Head of caudate nucleus (tissue), 42 donors: Measurements from ENCODE around the gene CERS6.

Source experiments
- DNase-seq, 42 donors: peaks; one replicate each; pipeline versions ENCODE4 v3.0.0 to v3.0.0-alpha.2; 2020 to 2021; ENCODE audit warnings: mixed read lengths in 7 of 42
- intact Hi-C: fragments of 100-400 bp; cut with DNase I; formaldehyde crosslinking; loops from one replicate; pipeline ENCODE4 v1.15.0; 2022

The CERS6 gene

GRCh38 chr2:168727904-168728470, 271.9 kb downstream of the CERS6 start:
- intact Hi-C loops, result no loop called here
- no peak for DNase-seq

- intact Hi-C loops, result no loop called here
- no peak for DNase-seq
These were observed 273.4 kb downstream of the CERS6 start for GRCh38 chr2:168729455-168729854.

GRCh38 chr2:168730344-168730743, 274.3 kb downstream of the CERS6 start:
- intact Hi-C loops, result no loop called here
- DNase-seq, result no peak

- intact Hi-C loops, result no loop called here
- DNase-seq, result peak in 20 of 42 donors; percentile 14 to 73 (median 36)
These were observed 274.9 kb downstream of the CERS6 start for GRCh38 chr2:168731002-168731401.

GRCh38 chr2:168731616-168732015, 275.5 kb downstream of the CERS6 start:
- intact Hi-C loops, result no loop called here
- DNase-seq, result peak in 6 of 42 donors; percentile 7 to 53 (median 22)

GRCh38 chr2:168732100-168732499, 276.0 kb downstream of the CERS6 start:
- intact Hi-C loops, result no loop called here
- DNase-seq, result no peak

GRCh38 chr2:168732506-168732905, 276.4 kb downstream of the CERS6 start:
- DNase-seq, result no peak
- intact Hi-C loops, result no loop called here

GRCh38 chr2:168734199-168734760, 278.2 kb downstream of the CERS6 start:
- intact Hi-C loops, result no loop called here
- DNase-seq, result no peak

- DNase-seq, result no peak
- intact Hi-C loops, result no loop called here
These were observed 280.8 kb downstream of the CERS6 start for GRCh38 chr2:168736649-168737445.

- intact Hi-C loops, result no loop called here
- DNase-seq, result no peak
These were observed 282.0 kb downstream of the CERS6 start for GRCh38 chr2:168738062-168738461.

GRCh38 chr2:168740360-168740759, 284.3 kb downstream of the CERS6 start:
- intact Hi-C loops, result no loop called here

GRCh38 chr2:168740788-168741187, 284.7 kb downstream of the CERS6 start:
- intact Hi-C loops, result no loop called here
- DNase-seq, result no peak

More at GRCh38 chr2:168740360-168740759, 284.3 kb downstream of the CERS6 start:
- no peak for DNase-seq

- DNase-seq, result no peak
- intact Hi-C loops, result no loop called here
These were observed 286.3 kb downstream of the CERS6 start for GRCh38 chr2:168742258-168742932.

- DNase-seq, result no peak
- intact Hi-C loops, result no loop called here
These were observed 288.8 kb downstream of the CERS6 start for GRCh38 chr2:168744844-168745243.

GRCh38 chr2:168748461-168748860, 292.4 kb downstream of the CERS6 start:
- intact Hi-C loops, result no loop called here
- DNase-seq, result no peak

- no peak for DNase-seq
- intact Hi-C loops, result no loop called here
These were observed 293.2 kb downstream of the CERS6 start for GRCh38 chr2:168749297-168749696.

- intact Hi-C loops, result no loop called here
- DNase-seq, result no peak
These were observed 295.1 kb downstream of the CERS6 start for GRCh38 chr2:168751104-168751740.

GRCh38 chr2:168752361-168752760, 296.3 kb downstream of the CERS6 start:
- no peak for DNase-seq
- intact Hi-C loops, result no loop called here

- intact Hi-C loops, result no loop called here
- no peak for DNase-seq
These were observed 297.8 kb downstream of the CERS6 start for GRCh38 chr2:168753765-168754329.
